PFSK-1 (cell line): ENCODE data around the gene TMEM212.

Source experiments
- FOXP2 ChIP-seq: optimal IDR thresholded peaks from 2 replicates; pipeline ENCODE3; 2011; ENCODE audit warnings: borderline replicate concordance, control low read depth, inconsistent platforms; ENCODE audit not compliant: insufficient read depth; ENCODE audit errors: extremely low read length, extremely low read depth
- POLR2AphosphoS5 ChIP-seq: IDR thresholded peaks from 2 replicates; pipeline ENCODE4 v1.6.1; 2012; ENCODE audit warnings: low read depth, mild to moderate bottlenecking, control low read depth, low read length, moderate library complexity
- SIN3A ChIP-seq: IDR thresholded peaks from 2 replicates; pipeline ENCODE4 v1.6.1; 2012; ENCODE audit warnings: mild to moderate bottlenecking, low read length, moderate library complexity, borderline replicate concordance; ENCODE audit not compliant: insufficient read depth
- TAF1 ChIP-seq: IDR thresholded peaks from 2 replicates; pipeline ENCODE4 v1.6.1; 2012; ENCODE audit warnings: low read length, control low read depth, borderline replicate concordance; ENCODE audit not compliant: insufficient read depth
- TF ChIP-seq, protein P1 (sequence below), 2 experiments: IDR thresholded peaks; 2 replicates each; pipeline versions ENCODE4 v1.6.1 to v1.8.0; 2011 to 2012; ENCODE audit warnings: low read depth in 2 of 2, low read length in 2 of 2, control low read depth in 1 of 2, inconsistent platforms in 1 of 2, mild to moderate bottlenecking in 1 of 2, moderate library complexity in 1 of 2; ENCODE audit not compliant: insufficient read depth in 1 of 2

The TMEM212 gene

GRCh38 chr3:171847595-171848259, 4.6 kb downstream of the TMEM212 start:
- TF ChIP-seq FOXP2: no peak
- no peak for TF ChIP-seq TAF1
- TF ChIP-seq, protein P1, sequence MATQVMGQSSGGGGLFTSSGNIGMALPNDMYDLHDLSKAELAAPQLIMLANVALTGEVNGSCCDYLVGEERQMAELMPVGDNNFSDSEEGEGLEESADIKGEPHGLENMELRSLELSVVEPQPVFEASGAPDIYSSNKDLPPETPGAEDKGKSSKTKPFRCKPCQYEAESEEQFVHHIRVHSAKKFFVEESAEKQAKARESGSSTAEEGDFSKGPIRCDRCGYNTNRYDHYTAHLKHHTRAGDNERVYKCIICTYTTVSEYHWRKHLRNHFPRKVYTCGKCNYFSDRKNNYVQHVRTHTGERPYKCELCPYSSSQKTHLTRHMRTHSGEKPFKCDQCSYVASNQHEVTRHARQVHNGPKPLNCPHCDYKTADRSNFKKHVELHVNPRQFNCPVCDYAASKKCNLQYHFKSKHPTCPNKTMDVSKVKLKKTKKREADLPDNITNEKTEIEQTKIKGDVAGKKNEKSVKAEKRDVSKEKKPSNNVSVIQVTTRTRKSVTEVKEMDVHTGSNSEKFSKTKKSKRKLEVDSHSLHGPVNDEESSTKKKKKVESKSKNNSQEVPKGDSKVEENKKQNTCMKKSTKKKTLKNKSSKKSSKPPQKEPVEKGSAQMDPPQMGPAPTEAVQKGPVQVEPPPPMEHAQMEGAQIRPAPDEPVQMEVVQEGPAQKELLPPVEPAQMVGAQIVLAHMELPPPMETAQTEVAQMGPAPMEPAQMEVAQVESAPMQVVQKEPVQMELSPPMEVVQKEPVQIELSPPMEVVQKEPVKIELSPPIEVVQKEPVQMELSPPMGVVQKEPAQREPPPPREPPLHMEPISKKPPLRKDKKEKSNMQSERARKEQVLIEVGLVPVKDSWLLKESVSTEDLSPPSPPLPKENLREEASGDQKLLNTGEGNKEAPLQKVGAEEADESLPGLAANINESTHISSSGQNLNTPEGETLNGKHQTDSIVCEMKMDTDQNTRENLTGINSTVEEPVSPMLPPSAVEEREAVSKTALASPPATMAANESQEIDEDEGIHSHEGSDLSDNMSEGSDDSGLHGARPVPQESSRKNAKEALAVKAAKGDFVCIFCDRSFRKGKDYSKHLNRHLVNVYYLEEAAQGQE (IDR thresholded peaks at IDR 0.05; ENCODE audit: insufficient read depth in 1 of 2, low read depth in 2 of 2, low read length in 2 of 2): no peak
- no peak for TF ChIP-seq POLR2AphosphoS5
- no peak for TF ChIP-seq SIN3A

GRCh38 chr3:171849617-171850319, 6.6 kb downstream of the TMEM212 start:
- TF ChIP-seq SIN3A: no peak
- TF ChIP-seq, protein P1 (IDR thresholded peaks at IDR 0.05; ENCODE audit: insufficient read depth in 1 of 2, low read depth in 2 of 2, low read length in 2 of 2): no peak
- no peak for TF ChIP-seq POLR2AphosphoS5
- TF ChIP-seq TAF1: no peak
- no peak for TF ChIP-seq FOXP2

DNA sequence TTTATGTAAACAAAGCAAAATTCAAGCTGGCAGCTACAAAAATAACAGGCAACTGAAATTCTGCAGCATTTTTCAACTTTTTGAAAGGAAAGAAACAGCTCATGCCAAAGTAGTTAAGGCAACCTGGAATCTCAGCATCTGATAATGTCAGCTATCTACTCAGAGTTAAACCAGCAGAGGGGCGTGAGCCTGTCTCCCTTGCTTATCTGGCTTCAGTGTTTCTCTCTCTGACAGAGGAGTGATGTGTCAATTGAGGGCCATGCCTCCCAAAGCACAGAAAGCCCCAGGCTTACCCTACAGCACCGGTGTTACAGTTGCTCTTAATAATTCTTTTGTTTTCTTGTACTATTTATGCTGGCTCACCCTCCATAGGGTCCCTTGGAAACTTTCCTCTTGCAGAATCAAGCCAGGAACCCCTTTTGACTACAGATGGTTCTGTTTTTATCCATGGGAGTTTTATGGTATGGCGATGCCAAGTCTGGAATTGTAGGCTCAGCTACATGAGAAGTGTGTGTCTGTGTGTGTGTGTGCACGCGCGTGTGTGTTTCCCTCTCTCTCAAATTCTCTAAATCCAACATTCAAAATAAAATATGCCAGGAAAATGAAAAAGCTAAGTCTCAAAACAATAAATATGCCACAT, 7.3 kb downstream of the TMEM212 start:
- TF ChIP-seq, protein P1 (IDR thresholded peaks at IDR 0.05; ENCODE audit: insufficient read depth in 1 of 2, low read depth in 2 of 2, low read length in 2 of 2): no peak
- no peak for TF ChIP-seq TAF1
- TF ChIP-seq FOXP2: no peak
- TF ChIP-seq SIN3A: no peak
- TF ChIP-seq POLR2AphosphoS5: no peak

DNA sequence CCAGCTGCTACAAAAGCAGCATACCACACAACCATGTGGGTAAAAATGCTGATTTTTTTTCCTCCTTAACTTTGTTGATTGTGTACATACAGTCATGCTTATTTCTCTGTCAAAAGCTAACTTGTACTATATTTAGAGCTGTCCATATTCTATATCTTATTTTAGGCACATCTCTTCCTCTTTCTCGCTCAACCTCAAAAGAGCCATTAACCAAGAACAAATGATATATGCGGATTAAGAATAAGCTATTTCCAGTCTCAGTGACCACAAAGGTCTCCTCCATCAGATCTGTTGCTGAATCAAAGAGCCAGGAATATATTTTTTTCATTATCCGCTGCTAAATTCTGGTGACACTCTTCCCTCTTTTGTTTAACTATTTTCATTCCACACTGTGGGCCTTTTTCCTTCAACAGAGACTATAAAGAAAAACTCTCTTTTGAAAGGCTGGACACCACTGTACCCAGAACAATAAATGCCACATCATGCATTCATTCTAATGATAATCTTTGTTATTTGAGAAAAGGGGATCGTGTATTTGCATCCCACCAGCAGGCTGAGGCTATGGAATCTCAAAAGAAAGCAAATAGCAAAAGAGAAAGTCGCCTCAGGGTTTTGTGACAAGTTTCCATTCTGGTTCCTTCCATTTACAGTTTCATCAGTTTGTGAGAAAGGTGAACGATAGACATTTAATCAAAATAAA, 8.0 kb downstream of the TMEM212 start:
- TF ChIP-seq TAF1 (no peak), FOXP2 (no peak), POLR2AphosphoS5 (no peak), SIN3A (no peak)

DNA sequence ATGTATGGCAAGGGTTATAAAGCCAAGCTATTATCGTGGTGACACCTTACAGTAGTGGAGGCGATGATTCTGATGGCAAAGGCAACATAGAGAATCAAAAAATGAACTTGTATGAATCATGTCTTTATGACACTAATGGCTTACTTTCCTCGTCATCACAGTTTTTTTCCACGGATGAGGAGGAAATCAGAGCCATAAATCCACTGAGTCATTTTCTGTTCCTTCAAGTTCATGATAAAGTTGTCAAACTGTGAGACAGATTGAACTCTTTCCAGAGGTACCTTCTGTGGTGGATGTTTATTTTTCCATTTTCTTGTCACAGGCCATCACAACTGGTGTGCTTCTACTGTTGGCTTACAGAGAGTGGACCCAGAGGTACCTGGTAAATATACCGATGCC, 8.5 kb downstream of the TMEM212 start:
- TF ChIP-seq FOXP2 (no peak), SIN3A (no peak), TAF1 (no peak), POLR2AphosphoS5 (no peak)
- TF ChIP-seq, protein P1 (IDR thresholded peaks at IDR 0.05; ENCODE audit: insufficient read depth in 1 of 2, low read depth in 2 of 2, low read length in 2 of 2): no peak
